Measurements from ENCODE around the gene NAPSA. TPM values are rescaled to one million over a fixed set of nuclear protein-coding genes. Genes with fewer than 3 reads are reported as not detected.
"Not testable (repeated sequence)": the region's sequence is repeated elsewhere in the genome, so short reads cannot be mapped to it uniquely, and the experiment has no call there.

The NAPSA gene
- total RNA-seq, 1 donor from 2014 or later, result not detected

GRCh38 chr19:50331221-50331993 lies 34.0 kb downstream of the NAPSA start:
- Mint-ChIP-seq H3K27ac (ENCODE audit: unreplicated experiment) (no peak overlapping the region), H3K4me3 (ENCODE audit: unreplicated experiment) (no peak overlapping the region), H3K9me3 (ENCODE audit: unreplicated experiment) (peaks cover 29% of the 10 kb centered on the region), H3K4me1 (ENCODE audit: low read depth, unreplicated experiment) (no peaks in the 10 kb centered on the region), H3K36me3 (ENCODE audit: low read depth, unreplicated experiment) (peaks cover 2% of the 10 kb centered on the region), H3K27me3 (ENCODE audit: low read depth, unreplicated experiment) (no peaks in the 10 kb centered on the region)
- Histone ChIP-seq H3K4me3 (ENCODE audit: insufficient read depth, low read depth, low read length) (no peak overlapping the region), H3K4me1 (ENCODE audit: insufficient read depth, low read length) (peaks cover 8% of the 10 kb centered on the region), H3K27me3 (ENCODE audit: insufficient read depth, low read length) (peaks cover 30% of the 10 kb centered on the region), H3K4me2 (ENCODE audit: low read length) (no peak overlapping the region), H3K9ac (ENCODE audit: low read length) (no peak overlapping the region), H3K79me2 (ENCODE audit: insufficient read depth, low read length) (no peaks in the 10 kb centered on the region), H4K20me1 (ENCODE audit: insufficient read depth, low read length) (no peaks in the 10 kb centered on the region), H3K9me3 (ENCODE audit: insufficient read depth, low read depth, low read length) (peaks cover 5% of the 10 kb centered on the region), H2AFZ (ENCODE audit: low read depth, low read length) (no peak overlapping the region), H3K27ac (ENCODE audit: low read depth, low read length) (no peak overlapping the region), H3K36me3 (ENCODE audit: insufficient read depth, low read length) (no peaks in the 10 kb centered on the region)
- DNase-seq (ENCODE audit: low read depth) (no peak), FAIRE-seq (no peak)
- TF ChIP-seq EZH2 (IDR thresholded peaks at IDR 0.05; ENCODE audit: insufficient read depth, low read length), result peak; percentile 12
- TF ChIP-seq, protein P1, sequence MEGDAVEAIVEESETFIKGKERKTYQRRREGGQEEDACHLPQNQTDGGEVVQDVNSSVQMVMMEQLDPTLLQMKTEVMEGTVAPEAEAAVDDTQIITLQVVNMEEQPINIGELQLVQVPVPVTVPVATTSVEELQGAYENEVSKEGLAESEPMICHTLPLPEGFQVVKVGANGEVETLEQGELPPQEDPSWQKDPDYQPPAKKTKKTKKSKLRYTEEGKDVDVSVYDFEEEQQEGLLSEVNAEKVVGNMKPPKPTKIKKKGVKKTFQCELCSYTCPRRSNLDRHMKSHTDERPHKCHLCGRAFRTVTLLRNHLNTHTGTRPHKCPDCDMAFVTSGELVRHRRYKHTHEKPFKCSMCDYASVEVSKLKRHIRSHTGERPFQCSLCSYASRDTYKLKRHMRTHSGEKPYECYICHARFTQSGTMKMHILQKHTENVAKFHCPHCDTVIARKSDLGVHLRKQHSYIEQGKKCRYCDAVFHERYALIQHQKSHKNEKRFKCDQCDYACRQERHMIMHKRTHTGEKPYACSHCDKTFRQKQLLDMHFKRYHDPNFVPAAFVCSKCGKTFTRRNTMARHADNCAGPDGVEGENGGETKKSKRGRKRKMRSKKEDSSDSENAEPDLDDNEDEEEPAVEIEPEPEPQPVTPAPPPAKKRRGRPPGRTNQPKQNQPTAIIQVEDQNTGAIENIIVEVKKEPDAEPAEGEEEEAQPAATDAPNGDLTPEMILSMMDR (IDR thresholded peaks at IDR 0.05; ENCODE audit: insufficient read depth, low read depth, low read length), result no peak

GRCh38 chr19:50330365-50331078 lies 34.9 kb downstream of the NAPSA start:
- no peak overlapping the region for H3K4me3 ChIP-seq (ENCODE audit: insufficient read depth, low read depth, low read length)
- H3K4me3 Mint-ChIP-seq (ENCODE audit: unreplicated experiment), result no peak overlapping the region
- H3K27me3 ChIP-seq (ENCODE audit: insufficient read depth, low read length), result peaks cover 33% of the 10 kb centered on the region
- DNase-seq (ENCODE audit: low read depth) (no peak), FAIRE-seq (no peak)
- H3K27ac Mint-ChIP-seq (ENCODE audit: unreplicated experiment), result no peak overlapping the region
- peaks cover 27% of the 10 kb centered on the region for H3K9me3 Mint-ChIP-seq (ENCODE audit: unreplicated experiment)
- H3K4me1 ChIP-seq (ENCODE audit: insufficient read depth, low read length), result peaks cover 8% of the 10 kb centered on the region
- TF ChIP-seq EZH2 (IDR thresholded peaks at IDR 0.05; ENCODE audit: insufficient read depth, low read length), result no peak
- TF ChIP-seq, protein P1 (IDR thresholded peaks at IDR 0.05; ENCODE audit: insufficient read depth, low read depth, low read length), result no peak
- H3K79me2 ChIP-seq (ENCODE audit: insufficient read depth, low read length), result no peaks in the 10 kb centered on the region
- H3K4me1 Mint-ChIP-seq (ENCODE audit: low read depth, unreplicated experiment), result no peaks in the 10 kb centered on the region
- H4K20me1 ChIP-seq (ENCODE audit: insufficient read depth, low read length), result no peaks in the 10 kb centered on the region
- no peak overlapping the region for H2AFZ ChIP-seq (ENCODE audit: low read depth, low read length)
- no peaks in the 10 kb centered on the region for H3K36me3 ChIP-seq (ENCODE audit: insufficient read depth, low read length)
- H3K27ac ChIP-seq (ENCODE audit: low read depth, low read length), result no peak overlapping the region
- H3K27me3 Mint-ChIP-seq (ENCODE audit: low read depth, unreplicated experiment), result no peaks in the 10 kb centered on the region
- H3K9me3 ChIP-seq (ENCODE audit: insufficient read depth, low read depth, low read length), result peaks cover 5% of the 10 kb centered on the region
- peaks cover 2% of the 10 kb centered on the region for H3K36me3 Mint-ChIP-seq (ENCODE audit: low read depth, unreplicated experiment)
- peak overlapping the region; percentile 63 for H3K4me2 ChIP-seq (ENCODE audit: low read length)
- no peak overlapping the region for H3K9ac ChIP-seq (ENCODE audit: low read length)

GRCh38 chr19:50329926-50330294 lies 35.5 kb downstream of the NAPSA start:
- not testable (repeated sequence) for H3K79me2 ChIP-seq (ENCODE audit: insufficient read depth, low read length); H3K4me1 ChIP-seq (ENCODE audit: insufficient read depth, low read length); H3K36me3 ChIP-seq (ENCODE audit: insufficient read depth, low read length); H3K9ac ChIP-seq (ENCODE audit: low read length); H3K4me3 Mint-ChIP-seq (ENCODE audit: unreplicated experiment); H3K27ac ChIP-seq (ENCODE audit: low read depth, low read length); H3K27me3 Mint-ChIP-seq (ENCODE audit: low read depth, unreplicated experiment); FAIRE-seq; DNase-seq (ENCODE audit: low read depth); H3K4me1 Mint-ChIP-seq (ENCODE audit: low read depth, unreplicated experiment); H3K36me3 Mint-ChIP-seq (ENCODE audit: low read depth, unreplicated experiment); H4K20me1 ChIP-seq (ENCODE audit: insufficient read depth, low read length); H3K9me3 ChIP-seq (ENCODE audit: insufficient read depth, low read depth, low read length)
- Histone ChIP-seq H3K4me2 (ENCODE audit: low read length) (peak overlapping the region; percentile 73), H3K4me3 (ENCODE audit: insufficient read depth, low read depth, low read length) (peak overlapping the region; percentile 25), H2AFZ (ENCODE audit: low read depth, low read length) (peak overlapping the region; percentile 64), H3K27me3 (ENCODE audit: insufficient read depth, low read length) (peaks cover 33% of the 10 kb centered on the region)
- Mint-ChIP-seq H3K27ac (ENCODE audit: unreplicated experiment) (peak overlapping the region; percentile 26), H3K9me3 (ENCODE audit: unreplicated experiment) (peaks cover 22% of the 10 kb centered on the region)

Measured in astrocyte (in vitro differentiated cells and primary cell).